GDM1 (cell line): ENCODE measurements around the gene SPDL1.

Experiments
- DNase-seq: peaks from one replicate; lab custom pipeline; 2025; lab: John Stamatoyannopoulos, UW

SPDL1 gene, protein sequence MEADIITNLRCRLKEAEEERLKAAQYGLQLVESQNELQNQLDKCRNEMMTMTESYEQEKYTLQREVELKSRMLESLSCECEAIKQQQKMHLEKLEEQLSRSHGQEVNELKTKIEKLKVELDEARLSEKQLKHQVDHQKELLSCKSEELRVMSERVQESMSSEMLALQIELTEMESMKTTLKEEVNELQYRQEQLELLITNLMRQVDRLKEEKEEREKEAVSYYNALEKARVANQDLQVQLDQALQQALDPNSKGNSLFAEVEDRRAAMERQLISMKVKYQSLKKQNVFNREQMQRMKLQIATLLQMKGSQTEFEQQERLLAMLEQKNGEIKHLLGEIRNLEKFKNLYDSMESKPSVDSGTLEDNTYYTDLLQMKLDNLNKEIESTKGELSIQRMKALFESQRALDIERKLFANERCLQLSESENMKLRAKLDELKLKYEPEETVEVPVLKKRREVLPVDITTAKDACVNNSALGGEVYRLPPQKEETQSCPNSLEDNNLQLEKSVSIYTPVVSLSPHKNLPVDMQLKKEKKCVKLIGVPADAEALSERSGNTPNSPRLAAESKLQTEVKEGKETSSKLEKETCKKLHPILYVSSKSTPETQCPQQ

DNA sequence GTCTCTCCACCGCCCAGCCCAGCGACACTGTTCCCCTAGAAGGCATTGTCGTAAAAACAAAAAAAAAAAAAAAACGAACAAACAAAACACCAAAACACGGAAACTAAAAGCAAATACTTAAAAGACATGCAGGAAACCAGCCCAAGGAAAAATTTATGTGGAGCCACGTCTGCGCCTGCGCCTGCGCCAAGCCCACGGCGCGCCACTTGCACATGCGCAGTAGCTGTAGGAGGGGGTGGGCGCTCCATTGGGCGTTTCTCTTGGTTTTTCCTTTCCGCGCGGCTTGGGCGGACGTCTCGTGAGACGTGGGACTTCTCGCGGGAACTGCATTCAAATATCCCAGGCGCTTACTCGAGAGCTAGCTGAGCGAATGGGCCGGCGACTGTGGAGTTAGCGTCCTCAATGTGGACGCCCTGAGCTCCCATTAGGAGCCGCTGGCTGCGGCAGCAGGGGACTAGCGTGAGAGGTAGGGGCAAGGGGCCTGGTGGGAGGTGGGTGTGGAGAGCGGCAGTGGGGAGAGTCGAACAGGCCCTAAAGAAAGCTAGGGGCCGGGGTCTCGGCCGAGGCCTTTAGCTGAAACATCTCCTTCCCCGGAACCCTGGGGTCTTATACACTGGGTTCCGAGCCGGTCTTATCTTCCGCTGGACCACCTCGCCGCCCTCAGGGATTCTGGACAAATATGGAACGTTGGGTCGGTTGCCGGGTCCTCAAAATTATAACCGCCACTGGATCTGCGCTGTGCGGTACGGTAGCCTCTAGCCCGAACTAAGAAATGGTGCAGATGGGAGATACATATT lies at the start of gene SPDL1:
SPDL1 (plus strand) TSS at position 350 of the 797 bp plus-strand sequence. CDS start 4,644 bp downstream, outside the sequence.
- peak; percentile 90 for DNase-seq

DNA sequence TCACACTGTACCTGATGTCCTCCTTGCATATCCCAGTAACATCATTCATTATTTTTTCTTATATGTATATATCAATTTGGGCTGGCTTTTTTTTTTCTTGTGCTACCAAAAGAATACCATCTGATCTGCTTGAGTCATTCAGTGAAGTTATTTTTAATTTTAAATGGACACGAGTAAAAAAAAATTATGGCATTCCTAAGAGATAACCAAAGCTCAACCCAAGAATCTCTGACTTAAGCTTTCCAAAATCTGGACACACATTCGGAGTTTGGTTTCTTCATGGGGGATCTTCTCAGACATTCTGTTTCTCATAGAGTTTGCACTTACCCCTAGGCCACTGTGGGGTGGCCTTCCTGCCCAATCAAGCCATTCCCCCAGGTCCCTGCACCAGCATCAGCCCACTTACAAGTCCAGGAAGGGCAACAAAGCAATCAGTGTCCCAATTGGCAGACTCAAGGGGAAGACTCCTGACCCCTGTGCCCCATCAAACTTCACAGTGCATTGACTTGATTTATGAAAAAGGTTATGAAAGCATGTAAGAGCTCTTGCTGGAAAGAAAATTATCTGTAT lies 49.2 kb upstream of the SPDL1 start:
- no peak for DNase-seq

DNA sequence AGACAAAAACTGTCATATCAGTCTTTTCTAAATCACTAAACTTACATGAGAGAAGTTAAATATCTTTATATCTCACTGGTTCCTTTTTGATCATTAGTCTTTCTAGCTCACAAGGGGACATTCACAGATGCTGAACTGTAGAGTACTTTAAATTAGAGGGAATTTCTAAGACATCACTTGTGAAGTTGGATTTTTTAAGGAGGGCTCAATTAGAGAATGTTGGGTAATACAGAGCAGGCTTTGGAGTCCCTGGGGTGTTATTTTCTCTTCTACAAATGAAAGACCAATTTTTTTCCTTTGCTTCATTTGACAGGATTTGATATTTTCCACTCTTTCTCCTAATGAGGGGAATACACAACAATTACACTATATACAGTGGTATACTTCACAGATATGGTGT lies 48.6 kb upstream of the SPDL1 start:
- DNase-seq = no peak

DNA sequence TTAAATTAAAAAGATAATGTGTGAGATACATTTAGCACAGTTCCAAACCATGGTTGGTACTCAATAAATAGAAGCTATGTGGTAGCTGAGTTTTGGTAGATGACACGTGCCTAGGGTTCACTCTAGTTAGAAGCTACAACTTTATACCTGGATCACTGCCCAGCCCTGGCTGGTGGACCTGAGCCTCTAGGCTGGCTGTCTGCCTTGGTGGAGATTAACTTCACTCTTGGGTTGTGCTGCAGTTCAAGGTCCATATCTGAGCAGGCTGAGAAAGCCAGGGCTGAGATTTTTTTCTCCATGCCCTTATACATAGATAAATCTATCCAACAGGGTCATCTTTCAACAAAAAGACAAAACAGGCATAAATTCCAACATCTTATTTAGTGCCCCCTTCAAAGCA lies 44.6 kb upstream of the SPDL1 start:
- no peak for DNase-seq

DNA sequence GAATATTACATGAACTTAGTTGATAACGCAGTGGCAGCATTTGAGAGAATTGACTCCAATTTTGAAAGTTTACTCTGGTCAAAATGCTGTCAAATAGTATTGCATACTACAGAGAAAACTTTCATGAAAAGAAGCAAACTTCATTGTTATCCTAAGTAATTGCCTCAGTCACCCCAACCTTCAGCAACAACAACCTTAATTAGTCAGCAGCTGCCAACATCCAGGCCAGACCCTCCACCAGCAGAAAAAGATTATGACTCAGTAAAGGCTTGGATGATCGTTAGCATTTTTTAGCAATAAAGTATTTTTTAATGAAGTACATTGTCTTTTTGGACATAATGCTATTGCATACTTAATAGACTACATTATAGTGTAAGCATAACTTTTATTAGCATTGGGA lies 40.8 kb upstream of the SPDL1 start:
- DNase-seq = no peak

DNA sequence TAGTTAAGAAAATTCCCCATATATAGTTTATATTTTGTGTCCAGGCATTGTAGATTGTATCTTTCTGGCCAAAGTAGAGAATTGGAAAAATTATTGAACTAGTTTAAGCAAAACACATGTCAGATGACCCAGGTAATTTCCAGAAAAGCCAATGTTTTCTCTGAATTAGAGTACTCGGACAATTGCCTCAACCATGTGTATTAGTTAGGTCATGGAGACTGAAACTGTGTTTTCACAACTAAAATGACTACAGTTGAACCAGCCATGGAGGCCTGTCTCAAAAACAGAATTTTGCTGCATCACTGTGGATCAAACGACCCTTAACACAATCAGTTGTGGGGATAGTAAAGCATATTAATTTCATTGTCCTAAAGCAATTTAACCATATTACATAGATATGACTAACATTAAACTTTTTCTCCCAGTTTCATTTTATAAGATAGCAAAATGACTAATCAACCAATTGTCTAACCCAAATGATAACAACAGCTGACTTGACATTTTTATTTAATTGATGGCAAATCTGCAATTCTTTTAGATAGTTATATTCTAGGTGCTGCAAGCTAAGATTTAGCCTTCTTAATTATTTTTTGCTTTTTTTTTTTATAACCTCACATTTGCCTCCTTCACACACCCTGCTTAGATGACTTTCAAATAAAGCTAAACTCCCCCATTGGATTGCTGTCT lies 39.2 kb upstream of the SPDL1 start:
- DNase-seq = no peak

DNA sequence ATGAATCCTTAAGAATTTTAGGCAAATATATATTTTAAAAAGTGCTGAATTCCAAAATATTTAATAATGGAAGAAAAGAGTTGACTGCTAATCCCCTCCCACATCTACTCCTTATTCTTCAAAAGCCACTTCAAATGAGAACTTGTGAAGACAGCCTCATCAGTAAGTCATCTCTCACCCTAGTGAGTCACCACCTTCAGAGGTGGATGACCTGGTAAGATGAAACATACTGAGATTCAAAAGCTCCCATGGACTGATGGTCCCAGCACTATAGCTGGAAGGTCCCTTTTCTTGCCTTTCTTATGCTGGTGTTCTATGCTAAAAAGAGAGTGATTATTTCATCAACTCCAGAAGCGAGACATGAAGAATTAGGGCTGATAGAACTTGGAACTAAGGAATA lies 37.8 kb upstream of the SPDL1 start:
- DNase-seq = no peak

DNA sequence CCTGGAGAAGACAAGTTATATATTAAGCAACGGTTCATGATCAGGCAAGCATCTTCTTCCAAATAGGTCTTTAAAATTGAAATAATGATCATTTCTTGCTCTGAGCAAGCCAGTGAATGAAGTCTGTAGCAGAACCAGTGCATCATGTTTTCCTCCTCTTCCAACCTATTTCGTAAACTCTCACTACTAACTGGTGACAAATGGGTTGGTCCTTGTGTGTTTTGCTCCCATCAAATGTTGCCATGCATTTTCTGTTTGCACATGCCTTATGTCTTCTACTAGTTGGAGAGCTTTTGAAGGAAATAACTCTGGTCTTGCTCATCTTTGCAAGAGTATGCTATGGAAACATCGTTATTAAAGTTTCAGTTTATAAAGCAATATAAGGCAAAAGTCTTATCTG lies 37.2 kb upstream of the SPDL1 start:
- no peak for DNase-seq

DNA sequence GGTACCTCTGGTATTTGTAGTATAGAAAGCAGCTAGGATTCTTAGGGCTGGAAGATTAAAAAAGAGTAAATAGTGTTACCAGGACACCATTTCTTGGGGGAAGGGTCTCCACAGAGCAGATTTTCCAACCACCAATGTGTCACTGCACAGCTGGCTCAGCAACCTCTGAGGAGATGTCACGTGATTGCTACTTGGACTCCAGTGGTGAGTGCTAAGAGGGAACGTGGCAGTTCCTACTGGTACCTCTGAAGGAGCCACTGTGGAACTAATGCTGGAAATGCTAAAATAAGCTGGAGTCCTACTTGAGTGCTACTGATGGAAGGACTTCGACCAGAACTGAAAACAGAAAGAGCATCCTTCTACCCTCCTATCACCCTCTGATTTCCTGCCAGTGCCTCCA lies 36.1 kb upstream of the SPDL1 start:
- DNase-seq = no peak

DNA sequence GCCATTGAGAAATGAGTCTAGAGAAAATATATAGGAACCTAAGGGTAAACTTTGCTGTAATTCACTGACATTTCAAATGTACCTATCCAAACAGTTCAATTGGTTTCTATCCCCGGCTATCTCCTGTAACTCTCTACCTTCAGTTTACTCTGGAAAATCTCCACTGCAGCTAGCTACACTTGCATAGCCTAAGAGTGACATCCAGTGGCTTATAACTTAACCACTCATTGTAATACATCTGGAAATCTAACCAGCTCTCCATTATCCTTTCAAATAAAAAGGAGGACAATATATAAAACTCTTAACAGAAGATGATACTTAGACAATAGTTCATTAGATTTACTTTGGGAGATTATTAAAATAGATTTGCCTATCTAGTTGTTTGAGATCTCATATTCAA lies 35.3 kb upstream of the SPDL1 start:
- no peak for DNase-seq

DNA sequence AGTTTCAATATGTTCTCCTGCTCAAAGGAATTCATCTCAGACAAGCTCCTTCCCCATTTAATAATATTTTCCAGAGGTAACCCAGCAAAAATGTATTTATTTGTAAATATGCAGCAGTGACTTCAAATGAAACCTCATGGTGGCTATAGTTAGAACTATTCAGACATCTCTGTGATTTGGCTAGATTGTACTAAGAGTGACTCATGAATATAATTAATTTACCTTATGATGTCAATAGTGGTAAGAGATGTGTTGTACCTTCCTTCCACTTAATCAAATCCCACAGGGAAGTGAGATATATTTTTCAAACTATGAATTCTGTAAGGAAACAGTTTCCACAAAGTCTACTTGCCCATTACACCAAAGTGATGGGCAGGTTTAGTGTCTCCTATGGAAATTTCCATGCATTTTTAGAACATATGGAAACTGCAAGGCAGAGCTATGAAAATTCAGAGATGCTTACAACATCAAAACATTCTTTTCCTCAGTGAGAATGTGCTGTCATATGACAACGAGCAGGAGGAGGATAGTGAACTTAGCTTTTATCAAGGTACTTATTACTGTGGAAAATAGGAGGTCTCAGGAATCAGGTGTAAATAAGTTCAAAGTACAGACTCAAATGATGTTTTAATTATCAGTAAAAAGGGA lies 34.0 kb upstream of the SPDL1 start:
- no peak for DNase-seq

DNA sequence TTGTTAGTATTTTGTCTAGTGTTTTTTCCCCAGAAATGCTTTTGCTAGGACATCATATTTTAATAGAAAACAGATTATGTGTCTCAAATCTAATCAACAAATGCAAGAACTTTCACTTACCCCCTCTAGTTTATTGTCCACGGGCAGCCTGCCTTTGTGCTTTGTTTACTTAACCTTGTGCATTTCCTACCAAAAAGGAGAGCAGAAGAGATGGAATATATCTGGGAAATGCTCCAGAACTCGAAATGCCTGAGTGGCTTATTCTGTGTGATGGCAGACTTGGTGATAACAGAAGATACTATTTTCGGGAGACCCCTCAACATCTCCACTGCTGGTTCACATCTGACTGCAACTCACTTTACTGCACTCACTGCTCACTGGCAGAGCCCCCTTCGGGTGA lies 33.3 kb upstream of the SPDL1 start:
- no peak for DNase-seq

DNA sequence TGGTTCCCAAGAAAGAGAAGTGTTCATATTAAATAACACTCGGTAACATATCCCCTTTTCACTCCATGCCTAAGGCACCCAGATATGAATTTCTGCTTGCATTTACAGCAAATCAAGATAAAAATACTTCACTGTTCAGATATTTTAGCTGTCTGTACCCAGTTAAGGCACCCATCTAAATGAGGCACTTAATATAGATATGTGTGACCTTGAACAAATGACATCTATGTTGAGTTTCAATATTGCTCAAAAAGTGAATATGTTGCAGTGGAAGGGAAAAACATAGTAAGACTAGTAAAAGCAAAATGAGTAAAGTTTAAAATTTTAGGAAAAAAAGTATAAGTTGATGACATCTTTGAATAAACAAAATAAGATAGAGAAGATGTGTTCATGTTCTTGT lies 32.4 kb upstream of the SPDL1 start:
- DNase-seq = no peak

DNA sequence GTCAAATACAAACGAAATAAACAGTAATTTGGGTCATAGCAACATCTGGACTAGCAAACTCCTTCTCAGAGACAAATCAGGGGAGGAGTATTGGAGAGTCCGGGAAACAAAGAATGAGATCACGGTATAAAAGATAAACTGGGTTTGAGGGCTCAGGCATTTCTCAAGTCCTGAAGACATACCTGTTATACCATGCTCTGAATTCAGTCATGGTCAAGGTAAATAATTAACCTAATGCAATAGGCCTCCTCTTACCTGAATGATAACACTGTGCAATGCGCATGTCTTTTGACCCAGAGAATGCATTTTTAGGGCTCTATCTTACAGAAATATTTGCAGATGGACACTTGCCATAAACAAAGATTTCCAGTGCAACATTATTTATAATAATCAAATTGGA lies 31.9 kb upstream of the SPDL1 start:
- no peak for DNase-seq

DNA sequence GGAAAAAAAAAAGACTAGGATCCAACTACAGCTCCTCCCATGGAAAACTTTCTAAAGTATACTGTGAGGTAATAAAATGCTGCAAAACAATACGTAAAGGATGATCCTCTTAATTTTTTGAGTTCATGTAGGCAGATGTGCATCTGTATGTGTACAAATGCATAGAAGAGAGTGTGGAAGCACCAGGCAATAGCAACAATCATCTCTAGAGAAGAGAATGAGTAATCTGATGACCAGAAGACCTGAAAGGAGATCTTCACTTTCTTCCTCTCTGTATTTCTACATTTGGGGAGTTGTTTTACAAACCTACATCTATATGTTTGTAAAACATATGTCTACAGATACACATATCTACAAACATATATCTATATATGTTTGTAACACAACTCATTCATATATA lies 29.3 kb upstream of the SPDL1 start:
- DNase-seq = no peak

DNA sequence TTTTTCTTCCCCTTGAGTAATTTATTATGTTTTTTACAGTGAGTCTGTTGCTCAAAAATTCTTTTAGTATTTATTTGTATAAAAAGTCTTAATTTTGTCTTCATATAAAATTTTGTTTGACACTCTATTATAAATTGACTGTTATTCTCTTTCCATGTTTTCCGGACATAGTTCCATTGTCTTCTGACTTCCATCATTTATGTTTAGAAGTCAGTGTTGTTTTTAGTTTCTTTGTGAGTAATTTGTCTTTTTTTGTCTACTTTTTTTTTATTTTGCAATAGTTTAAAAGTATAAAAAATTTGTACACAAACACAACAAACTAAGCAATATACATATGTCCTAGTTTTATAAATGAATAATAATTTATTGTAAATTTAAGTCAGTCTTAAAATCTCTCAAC lies 25.7 kb upstream of the SPDL1 start:
- DNase-seq = no peak

DNA sequence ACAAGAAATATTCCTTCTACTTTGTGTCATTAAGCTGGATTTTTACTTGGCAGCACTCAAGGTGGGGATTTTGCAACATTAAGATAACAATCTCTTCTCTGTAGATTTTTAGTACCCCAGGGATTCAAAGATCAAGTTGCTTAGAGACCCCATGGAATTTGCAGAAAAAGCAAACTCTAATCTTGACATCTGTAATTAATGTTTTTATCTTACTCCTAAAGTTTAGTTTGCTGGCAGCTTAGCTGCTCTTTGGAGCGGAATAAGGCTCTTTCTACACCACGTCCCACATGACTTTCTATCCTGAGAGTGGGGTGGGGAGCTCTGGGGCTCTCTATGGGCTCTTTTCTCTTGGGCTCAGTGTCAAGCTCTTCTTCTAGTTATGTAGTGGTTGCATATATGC lies 21.7 kb upstream of the SPDL1 start:
- DNase-seq = no peak

DNA sequence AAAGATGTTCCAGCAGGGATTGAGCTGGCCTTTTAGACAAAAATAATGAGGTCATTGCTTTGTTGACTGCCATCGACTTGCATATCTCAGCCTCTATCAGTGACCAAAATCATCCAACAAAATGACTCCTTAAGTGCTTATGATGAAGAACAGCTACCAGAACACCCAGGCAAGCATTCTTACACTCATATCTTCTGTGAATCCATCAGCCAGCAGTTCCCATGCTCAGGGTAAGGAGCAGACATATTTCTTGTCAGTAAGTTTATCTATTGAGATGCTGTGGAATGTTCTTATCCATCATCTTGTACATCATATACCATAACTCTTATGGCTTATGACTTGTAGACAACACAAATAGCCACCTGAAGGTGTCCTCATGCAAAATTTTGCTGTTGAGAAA lies 20.2 kb upstream of the SPDL1 start:
- no peak for DNase-seq

DNA sequence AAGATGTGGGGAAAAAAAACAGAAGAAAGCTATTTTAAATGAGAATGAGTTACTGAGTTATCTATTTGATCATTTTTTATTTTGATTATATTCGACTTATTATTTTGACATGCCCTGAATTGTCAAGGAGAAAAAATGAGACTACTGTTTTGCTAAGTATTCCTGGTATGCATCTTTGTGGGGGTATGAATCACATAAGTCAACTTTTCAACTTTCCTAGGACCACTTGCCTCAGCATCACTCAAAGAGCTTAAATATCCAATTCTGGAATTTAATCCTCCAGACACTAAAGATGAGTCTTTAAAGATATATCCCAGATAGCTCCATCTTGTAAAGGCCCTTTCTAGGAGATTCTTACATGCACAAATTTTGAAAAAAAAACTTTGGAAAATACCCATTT lies 17.4 kb upstream of the SPDL1 start:
- DNase-seq = no peak

DNA sequence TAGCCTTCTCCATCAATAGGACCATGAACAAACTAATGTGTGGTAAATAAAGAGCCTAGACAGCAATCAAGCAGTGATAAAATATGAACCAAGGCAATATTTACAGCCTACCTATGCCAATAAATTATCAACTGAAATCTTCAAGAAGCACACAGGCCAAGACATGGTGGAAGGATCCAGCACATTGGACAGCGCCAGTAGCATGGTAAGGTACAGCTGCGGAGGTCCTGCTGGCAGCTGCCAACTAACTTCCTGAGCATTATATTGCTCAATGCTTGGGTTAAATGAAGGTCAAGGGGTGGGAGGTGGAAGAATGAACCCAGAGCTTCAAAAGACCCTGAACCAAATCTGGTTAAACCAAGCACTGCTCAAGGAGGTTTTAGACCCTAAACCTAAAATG lies 16.5 kb upstream of the SPDL1 start:
- DNase-seq = no peak

DNA sequence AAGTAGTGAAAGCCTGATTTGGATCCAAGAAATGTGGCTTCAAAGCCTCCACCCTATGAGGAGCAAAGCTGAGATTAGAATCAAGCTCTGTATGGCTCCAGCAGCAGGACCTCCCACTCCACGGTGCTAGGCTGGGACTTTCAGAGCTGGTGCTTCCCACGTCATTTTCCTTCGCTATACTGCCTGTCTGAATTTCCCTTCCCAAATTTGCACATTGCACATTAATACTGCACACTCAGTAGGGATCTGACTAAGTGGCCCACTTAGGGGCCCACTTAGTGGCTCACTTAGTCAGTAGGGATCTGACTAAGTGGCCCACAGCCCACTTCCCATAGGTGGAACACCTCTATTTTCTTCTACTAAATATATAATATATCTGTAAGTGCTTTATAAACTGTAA lies 14.1 kb upstream of the SPDL1 start:
- no peak for DNase-seq

DNA sequence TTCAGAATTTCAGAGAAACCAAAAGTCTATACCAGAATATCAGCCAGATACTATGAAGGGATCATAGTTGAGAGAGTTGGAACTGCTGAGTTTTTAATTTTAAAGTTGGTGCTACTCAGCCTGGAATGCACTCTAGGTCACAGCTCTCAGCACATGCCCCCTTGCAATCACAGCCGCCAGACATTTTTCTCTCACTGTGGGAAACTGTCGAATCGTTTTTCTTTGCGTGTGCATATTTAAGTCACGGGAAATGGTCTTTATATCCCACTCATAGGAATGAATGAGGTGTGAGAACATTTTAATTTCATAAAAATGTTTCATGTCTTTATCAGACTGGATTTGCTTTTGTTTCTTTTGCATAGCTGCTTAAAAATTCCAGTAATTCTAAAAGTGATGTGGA lies 12.2 kb upstream of the SPDL1 start:
- DNase-seq = no peak
